ENCODE data around the gene TANK.
"Not testable (repeated sequence)": the region's sequence is repeated elsewhere in the genome, so short reads cannot be mapped to it uniquely, and the experiment has no call there.

The TANK gene, protein sequence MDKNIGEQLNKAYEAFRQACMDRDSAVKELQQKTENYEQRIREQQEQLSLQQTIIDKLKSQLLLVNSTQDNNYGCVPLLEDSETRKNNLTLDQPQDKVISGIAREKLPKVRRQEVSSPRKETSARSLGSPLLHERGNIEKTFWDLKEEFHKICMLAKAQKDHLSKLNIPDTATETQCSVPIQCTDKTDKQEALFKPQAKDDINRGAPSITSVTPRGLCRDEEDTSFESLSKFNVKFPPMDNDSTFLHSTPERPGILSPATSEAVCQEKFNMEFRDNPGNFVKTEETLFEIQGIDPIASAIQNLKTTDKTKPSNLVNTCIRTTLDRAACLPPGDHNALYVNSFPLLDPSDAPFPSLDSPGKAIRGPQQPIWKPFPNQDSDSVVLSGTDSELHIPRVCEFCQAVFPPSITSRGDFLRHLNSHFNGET

DNA sequence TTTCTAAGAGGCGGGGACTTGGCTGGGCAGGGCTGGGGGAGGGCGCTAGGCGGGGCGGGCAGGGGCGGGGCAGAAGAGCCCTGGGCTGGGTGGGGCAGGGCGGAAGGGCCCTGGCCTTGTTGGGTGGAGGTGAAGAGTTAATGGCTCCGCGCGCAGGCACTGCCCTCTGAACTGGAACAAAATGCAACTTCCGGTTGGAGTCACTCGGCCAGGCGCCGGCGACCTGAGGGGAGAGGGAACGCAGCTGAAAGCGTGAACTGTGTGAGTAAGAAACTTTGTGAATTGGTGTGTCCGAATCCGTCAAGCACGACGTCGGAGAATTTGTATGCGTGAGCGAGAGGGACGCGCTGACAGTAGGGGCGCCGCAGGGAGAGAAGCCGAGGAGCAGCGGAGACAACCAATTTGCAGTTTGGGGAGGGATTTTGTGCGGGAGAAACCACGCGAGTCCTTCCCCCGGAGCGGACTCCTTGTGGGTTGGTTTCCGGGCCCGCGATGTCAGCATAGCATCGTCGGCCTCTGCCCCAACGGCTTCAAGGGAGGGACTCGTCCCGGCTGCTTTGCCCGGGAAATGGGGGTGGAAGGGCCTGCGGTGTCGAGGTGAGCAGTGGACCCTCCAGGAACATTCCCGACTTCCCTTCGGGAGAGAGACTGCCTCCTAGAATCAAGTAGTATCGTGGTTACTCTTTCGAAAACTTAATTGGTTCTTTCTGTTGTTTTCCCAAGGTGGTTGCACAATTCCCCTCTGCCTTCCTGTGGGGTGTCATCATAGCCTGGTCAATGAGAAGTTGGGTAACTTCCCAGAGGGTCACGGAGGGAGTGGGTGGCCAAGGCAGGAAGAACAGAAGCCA is at the start of gene TANK:
TSS of gene TANK (plus strand) at position 203 of the 848 bp plus-strand sequence. CDS start 19,235 bp downstream, outside the sequence.
- peak; percentile 90 for DNase-seq

DNA sequence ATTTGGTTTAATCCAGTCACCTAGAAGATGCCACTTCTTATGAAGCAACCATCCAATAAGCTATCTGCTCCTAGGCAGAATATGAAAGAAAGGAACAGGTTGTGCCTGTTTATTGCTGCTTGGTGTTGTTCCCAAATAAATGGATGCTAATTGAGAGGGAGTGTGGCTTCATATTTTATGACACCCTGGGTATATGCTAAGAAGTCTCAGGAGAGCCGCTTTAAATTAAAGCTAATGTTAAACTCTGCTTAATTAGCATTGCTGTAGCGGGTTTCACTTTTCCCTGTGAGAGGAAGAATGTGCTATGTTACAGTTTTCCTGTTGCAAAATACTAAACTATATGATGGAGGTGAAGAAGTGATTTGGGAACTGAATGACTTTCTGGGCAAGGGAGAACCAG is 48.7 kb upstream of the TANK start:
- DNase-seq = no peak

DNA sequence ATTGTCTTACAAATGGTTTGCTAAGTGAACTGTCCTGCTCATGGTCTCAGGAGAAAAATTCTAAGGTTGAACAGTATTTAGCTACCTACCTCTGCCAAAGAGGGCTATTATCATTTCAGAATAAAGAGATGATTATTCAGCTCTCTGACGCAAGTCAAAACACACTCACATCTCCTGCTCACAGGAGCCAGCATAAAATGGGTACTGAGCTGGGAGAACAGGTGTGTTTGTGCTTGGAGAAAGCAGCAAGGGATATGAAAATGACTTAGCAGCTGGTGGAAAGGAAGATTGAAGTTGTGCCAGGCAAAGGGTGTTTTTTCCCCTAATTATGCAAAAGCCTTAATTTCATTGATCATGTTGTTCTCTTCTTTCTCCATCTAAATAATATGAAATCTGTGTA is 47.3 kb upstream of the TANK start:
- no peak for DNase-seq

DNA sequence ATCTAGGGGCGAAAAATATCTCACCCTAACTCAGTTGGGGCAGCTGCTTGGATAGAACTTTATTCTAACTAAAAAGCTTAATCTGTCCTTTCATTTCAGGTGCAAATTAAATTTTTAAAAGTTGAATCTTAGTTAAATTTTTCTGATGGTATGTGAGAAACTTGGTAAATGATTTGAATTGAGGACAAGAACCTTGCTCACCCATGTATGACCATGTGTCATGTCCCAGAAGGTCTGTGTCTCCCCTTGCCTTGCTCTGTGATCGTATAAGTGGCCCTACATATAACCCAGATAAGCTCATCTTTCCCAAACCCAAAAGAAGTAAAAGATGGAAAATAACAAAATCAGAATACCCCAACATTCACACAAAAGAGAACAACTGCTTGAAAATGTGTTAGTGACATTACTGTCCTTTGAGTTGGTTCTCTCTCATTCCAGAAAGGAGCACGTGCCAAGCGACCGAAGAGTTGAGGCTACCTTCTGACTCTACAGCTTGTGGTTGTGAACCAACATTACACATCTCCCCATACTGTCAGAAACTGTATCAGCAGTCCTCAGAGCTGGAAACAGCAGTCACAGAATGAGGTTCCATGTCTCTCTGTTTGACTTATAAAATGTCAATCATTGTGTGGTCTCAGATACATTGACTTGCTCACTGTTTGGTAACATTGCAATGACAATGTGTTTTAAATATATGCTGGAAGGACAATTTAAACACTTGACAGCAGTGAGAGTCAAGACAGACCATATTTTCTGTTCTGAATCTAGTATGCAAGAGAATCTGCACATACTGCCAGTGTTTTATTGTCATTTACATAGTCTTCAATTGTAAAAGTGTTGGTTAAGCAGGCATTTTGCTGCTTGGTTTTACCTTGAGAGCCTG is 46.3 kb upstream of the TANK start:
- DNase-seq = no peak

DNA sequence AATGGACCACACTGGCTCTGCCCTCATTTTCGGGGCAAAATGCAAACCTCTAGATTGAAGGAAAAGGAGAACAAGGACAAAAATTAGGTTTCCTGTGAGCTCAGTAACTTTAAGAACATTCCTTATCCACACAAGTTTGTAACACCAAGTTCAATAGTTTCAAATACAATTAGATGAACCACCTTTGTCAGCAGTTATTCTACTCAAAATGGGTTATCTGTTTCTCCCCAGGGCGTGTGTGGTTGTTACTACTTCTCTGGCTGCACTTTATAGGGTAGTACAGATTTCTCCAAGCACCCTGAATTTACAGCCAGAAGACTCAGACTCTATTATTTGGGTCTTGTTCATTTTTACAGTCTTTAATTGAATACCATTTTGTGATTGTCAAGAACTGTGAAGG is 45.0 kb upstream of the TANK start:
- DNase-seq = no peak

DNA sequence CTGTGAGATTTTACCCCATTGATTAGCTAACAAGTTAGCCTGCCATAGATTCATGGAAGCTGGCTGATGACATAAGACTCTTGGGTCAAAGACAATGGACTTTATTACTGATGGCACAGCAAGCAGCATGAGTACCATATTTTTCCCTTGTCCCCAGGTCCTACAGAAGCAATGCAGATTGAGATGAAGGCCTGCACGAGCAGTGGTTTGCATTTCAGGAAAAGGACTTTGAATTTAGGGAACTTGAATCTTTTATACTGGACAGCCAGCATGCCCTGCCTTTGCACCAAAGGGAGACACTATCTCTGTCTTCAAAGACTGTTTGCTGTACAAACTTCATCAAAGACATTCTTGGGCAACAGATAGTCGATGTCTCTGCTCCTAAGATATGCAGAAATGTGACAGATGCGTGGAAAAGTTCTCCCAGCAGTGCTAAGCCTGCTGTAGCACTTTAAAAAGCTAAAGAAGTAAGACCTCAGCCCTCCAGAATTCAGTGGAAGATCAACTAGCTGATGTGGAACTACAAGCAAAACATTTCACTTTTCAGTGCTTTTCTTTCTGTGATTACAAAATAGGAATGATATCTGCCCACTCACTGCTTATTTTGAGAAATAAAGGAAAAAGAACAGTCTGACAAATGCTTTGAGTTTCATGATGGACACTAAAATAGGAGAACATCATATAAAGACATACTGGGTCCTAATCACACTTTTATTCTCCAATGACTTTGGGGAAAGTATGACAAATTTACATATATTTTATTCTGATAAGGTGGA is 44.4 kb upstream of the TANK start:
- no peak for DNase-seq

DNA sequence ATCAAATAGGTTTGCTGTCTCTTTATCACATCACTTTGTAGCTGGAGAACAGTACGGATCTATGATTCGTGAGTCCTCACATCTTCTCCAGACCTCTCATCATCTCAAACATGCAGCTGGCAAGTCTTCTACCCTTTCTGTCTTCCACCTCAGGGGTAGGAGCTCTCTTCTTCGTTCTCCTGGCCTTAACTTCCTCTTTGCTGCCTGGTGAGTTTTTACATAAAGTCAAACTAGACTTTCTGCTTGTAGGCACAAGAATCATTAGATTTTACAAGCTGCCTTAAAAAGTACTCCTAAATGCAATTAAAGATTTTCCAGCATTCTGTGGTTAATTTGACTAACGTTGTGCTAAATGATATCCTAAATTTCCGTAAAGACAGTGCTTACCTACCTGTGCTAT is 43.7 kb upstream of the TANK start:
- no peak for DNase-seq

DNA sequence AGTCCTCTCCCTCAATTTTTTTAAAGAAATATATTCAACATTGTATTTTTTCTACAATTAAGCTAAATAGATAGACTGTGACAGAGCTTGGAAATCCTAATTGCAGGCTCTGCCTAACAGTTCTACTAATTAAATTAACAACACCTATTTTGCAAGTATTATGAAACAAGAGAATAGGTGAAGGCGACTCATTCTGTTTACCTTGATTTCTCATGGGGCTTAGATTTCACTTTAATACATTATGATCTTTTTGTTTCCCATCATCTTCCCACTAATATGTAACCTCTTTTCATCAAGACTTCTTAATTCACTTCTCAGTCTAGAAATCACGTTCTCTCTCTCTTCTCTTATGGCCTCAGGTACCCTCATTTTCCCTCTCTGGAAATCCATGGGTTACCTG is 42.7 kb upstream of the TANK start:
- DNase-seq = no peak

DNA sequence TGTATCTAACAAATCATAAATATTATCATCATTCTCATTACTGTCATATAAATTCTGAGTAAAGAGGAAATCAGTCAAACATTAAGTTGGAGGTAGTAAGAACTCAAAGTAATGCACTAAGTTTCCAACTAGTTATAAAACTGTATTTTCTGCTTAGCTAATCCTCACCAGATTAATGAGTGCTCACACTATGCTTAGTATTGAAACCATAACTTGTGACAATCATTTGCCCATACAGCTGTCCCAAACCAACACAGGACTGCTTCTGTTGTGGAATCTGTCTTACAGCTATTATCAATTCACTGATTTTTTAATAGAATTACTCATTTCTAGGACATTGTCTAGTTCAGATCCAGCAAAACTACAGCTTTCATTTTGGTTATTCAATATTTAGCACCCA is 41.5 kb upstream of the TANK start:
- DNase-seq = no peak

DNA sequence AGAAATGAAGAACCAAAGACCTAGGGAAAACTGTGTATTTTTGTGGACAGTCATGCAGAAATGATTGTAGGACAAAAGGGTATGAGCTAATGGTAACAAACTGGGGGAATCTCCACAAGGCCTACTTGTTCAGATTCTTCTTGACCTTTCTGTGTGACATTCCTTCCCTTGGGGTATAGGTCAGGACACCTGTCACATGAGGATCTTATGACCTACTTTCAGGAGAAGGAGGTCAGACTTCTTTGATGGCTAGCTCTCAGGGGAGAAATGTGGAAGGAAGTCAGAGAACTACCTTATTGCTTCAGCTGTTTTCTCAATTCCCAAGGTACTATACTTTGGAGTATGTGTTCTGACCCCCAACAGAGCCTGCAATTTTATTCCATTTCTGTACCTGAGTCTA is 40.7 kb upstream of the TANK start:
- no peak for DNase-seq

DNA sequence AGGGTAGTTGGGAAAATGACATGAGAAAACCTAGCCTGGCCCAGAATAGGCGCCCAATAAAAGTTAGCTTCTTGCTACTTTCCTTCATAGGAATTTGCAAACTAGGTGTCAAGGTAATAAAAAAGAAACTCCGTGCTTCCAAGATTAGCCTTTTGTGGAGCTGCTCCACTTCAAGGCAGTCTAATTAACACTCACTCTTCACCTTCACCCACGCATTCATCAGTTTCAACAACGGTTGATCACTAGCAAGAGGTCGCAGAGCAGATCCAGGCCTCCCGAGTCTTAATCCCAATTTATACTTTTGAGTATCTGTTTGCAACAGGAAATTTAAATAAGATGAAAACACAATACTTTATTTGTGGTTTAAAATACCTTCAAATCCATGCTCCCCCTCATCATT is 39.5 kb upstream of the TANK start:
- DNase-seq = no peak

DNA sequence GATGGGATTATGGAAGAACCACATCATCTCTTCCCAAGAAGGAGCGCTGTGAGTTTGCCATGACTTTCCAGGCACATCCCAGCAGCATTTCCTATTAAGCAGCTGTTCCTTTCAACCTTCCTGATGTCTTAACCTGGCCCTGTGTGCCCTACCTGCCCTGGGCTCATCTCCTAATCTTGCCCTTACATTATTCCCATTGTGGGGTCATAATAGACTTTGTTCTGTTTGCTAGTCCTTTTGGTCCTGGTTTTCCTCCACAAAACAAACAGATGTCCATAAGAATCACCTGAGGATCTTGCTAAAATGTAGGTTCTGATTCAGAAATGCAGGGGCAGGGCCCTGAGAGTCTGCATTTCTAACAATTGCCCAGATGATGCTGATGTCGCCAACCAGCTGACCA is 38.6 kb upstream of the TANK start:
- DNase-seq = no peak

DNA sequence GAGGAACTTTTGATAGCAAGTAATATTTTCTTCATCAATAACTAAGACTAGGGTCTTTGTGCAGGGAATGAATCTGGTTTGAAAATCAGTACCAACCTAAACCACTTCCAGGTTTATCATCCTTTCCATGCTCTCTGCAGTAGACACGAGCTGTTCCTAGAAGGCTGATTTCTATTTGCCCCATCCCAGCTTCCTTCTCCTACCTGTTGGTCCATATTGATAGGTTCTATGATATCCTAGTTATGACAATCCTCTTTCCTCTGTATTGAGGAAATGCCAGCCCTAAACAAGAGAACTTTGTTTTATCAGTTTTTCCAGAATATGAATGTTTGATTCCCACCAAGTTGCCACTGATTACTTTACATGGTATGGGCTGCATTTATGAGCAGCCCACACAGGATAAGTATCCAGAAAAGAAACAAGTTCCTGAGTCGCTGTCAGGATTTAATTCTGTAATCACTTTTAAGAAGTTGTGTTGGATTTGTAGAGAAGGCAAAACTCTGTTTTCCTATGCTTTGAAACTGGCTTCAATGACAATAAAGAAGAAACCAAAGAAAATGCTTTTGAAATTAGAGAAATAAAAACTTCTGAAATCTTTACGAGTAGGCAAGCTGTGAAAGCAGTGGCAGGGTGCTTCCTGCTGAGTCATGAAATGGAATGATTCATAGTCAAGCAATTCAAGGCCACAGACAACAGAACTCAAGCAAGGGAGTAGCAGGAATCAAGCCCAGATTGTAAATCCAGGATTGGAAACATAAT is 37.3 kb upstream of the TANK start:
- DNase-seq = no peak

DNA sequence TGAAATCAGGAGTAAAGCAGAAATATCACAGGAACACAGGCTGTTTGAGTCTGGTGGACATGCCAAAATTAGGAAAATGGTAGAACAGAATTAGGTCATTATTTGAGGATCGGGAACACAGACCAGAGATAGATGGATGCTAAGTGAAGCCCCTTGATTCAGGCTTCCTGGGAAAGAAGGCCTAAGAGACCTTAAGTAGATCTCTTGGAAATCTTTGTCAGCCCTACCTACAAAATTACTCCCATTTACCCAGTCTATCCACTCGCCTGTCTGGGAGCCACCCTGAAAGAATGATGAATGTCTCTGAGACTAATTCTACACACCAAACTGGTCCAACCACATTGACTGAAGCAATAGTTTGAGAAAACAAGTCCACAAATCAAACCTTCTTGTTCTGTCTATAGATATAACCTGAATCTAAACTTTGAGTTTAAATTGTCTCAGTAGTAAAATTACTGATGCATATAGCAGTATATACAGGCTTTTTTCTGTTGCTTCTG is 36.6 kb upstream of the TANK start:
- DNase-seq = no peak

DNA sequence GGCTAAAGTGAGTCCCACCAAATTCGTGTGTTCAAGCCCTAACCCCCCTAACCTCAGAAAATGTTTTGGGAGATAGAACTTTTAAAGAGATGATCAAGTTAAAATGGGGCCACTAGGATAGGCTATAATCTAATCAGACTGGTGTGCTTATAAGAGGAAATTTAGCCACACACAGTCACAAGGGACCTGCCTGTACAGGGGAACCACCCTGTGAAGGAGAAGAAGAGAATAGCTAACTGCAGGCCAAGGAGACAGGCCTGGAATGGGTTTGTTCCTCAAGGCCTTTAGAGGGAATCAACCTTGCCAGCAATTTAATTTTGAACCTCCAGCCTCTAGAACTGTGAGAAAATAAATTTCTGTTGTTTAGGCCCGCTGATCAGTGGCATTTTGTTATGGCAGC is 36.0 kb upstream of the TANK start:
- no peak for DNase-seq

DNA sequence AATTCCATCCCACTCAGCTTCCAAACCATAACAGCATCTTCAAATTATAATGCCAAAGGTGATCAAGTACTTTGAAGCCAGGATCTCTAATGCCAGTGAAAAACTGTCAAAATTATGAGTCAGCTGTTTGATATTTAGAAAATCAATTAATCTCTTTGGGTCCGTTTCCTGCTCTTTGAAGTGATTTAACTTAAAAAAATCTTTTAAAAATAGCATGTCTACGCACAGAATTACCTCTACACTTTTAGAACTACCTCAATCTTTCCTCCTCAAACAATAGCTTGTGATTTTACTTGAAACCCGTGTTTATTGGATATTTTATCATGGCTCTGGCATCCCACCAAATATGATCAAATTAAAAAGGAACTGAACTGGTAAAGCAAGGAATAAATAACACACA is 31.3 kb upstream of the TANK start:
- no peak for DNase-seq

DNA sequence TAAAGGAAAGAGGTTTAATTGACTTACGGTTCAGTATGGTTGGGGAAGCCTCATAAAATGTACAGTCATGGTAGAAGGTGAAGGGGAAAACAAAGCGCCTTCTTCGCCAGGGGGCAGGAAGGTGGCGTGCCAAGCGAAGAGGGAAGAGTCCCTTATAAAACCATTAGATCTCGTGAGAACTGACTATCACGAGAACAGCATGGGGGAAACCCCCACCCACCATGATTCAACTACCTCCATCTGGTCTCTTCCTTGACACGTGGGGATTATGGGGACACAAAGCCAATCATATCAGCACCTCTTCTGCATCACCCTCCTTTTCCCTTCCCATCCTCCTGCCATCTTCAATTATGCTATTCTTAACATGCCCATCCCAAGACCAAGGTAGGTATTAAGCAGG is 29.9 kb upstream of the TANK start:
- DNase-seq = no peak

DNA sequence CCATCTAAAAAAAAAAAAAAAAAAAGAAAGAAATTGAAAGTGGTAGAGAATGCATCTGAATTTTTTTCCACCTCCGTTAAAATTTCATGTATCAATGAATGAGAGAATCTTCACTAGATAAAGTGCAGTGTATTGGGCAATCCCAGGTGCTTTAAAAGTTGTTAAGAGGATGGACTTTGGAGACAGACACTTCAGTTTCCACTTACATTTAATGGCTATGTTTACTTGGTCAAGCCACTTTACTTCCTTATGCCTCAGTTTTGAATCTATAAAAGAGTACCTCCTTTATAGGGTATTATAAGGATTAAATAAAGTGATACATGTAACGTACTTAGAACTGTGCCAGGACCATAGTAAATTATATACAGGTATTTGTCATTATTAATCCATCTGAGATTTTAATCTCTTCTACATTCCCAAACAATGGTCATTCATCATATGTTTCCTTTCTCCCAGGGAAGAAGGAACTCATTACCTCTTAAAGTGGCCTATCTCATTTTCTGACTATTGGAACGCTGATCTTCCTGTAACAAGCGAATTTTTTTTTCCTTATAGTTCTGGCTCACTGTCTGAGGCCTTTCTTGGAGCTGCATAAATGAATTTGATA is 29.1 kb upstream of the TANK start:
- no peak for DNase-seq

DNA sequence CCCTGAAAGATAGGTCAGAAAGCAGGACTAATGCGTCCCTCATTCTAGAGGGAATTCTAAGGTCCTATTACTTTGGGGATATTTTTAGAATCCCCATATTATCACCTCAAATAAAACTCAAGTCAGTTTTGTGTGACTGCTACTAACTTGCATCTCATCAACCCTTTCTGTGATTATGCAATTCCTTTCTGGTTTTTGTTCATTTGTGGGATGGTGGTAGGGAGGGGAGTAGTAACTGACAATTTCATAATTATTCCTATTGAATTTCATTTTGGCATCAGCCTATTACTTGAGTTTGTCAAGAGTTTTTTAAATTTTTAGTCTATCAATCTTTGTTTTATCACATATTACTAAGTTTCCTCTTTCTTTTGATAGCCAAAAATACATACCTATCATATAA is 28.4 kb upstream of the TANK start:
- no peak for DNase-seq

DNA sequence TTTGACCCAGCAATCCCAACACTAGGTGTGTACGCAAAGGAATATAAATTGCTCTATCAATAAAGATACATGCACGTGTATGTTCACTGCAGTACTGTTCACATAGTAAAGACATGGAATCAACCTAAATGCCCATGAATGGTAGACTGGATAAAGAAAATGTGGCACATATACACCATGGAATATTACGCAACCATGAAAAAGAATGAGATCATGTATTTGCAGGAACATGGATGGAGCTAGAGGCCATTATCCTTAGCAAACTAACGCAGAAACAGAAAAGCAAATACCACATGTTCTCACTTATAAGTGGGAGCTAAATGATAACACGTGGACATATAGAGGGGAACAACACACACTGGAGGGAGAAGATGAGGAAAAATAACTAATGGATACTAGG is 27.8 kb upstream of the TANK start:
- not testable (repeated sequence) for DNase-seq

DNA sequence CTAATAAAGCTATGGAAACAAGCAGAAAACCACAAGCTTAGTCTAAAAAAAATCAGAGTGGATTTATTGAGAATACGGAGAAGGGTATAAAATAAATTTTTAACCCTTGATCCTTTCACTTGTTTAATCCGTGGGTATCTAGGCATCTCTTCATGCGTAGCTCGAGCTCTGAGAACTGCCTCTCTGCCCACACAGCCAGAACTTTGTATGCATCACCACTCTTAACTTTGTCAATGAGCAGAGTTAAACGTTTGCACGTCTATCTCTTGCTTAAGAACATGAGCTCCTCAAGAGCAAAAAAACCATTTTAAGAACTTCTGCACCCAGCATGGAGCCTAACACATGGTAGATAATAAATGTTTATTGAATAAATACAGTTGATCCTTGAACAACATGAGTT is 26.9 kb upstream of the TANK start:
- DNase-seq = no peak
